ELR (cell line): ENCODE data around the gene LRGUK.
"Not testable (repeated sequence)": the region's sequence is repeated elsewhere in the genome, so short reads cannot be mapped to it uniquely, and the experiment has no call there.

Experiments
- DNase-seq: peaks from one replicate; pipeline ENCODE4 v3.0.0-alpha.2; 2015; ENCODE audit warnings: low read depth

Gene LRGUK

GRCh38 chr7:134245253-134245652 is 118.1 kb downstream of the LRGUK start:
- no peak for DNase-seq

DNA sequence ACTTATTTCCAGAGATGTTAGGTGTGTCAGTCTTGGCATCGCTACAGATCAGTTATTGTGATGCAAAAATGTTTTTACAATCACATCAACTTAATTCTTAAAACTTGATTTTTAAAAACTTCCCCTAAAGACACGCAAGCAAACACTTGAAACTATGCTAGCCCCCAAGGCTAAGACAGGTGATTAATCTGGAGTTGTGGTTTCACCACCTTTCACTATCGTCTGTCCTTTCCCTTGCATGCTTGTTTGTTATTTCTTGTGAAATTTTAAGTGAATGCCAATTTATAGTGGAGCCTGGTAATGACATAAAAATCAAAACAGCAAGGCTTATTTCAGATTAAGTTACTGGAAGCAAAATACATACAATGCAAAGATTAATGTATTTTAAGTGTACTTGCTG is 119.2 kb downstream of the LRGUK start:
- DNase-seq: no peak

GRCh38 chr7:134246761-134247160 is 119.6 kb downstream of the LRGUK start:
- DNase-seq: no peak

DNA sequence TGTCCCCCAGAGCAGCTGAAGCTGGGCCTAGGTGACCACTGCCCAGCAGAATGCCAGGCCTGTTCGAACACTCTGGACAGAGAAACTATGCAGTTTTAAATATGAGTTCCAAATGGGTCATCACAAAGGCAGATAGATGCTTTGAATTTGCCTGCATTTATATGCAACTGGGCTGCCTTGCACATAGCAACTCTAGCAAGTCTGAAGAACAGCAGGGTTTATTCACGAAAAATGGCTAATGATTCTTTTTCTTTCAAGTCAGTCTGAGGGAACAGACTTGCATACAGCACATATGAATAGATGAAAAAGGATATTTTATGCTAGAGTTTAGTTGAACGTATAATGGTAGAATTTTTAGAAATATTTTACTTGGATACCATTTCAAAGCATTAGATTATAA is 121.1 kb downstream of the LRGUK start:
- no peak for DNase-seq

DNA sequence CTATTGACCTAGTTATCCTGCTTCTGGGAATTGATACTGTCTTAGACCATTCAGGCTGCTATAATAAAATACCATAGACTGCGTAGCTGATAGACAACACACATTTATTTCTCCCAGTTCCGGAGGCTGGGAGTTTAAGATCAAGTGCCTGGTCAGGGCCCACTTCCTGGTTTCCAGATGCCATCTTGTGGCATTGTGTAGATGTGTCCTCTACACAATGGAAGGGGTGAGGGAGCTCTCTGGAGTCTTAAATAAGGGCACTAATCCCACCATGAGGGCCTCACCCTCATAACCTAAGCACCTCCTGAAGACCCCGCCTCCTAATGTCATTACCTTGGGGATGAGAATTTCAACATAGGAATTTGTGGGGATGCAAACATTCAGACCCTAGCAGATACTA is 127.2 kb downstream of the LRGUK start:
- DNase-seq: peak; percentile 44

DNA sequence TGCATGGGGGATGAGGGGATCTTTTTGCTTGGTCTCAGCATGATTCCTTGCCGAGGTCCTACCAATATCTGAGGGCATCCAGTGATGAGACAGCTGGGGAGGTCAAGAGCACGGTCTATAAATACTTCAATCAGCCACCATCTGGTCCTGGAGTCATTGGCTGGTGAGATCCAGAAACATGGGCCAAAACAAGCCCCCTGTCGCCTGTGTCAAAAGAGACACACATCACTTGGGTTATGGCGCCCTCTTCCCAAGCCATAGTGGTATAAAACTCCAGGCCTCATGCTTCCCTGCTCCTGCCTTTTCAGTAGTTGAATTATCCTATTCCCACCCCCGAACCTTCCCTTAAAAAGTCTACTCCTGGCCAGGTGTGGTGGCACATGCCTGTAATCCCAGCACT is 128.7 kb downstream of the LRGUK start:
- peak; percentile 2 for DNase-seq

DNA sequence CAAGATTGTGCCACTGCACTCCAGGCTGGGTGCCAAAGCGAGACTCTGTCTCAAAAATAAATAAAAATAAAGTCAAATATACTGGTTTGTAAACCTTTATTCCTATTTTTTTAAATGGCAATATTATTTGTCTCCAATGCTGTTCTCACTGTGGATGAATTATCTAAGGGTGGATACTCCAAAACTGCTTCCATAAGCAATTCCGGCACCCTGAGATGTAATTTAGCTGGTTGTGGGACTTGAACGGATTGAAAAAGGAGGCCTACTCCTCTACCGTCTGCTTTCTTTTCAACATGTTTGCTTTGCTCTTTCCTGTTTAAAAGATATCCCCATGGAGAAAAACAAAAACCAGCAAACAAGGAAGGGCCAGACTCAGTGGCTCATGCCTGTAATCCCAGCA is 135.2 kb downstream of the LRGUK start:
- no peak for DNase-seq

DNA sequence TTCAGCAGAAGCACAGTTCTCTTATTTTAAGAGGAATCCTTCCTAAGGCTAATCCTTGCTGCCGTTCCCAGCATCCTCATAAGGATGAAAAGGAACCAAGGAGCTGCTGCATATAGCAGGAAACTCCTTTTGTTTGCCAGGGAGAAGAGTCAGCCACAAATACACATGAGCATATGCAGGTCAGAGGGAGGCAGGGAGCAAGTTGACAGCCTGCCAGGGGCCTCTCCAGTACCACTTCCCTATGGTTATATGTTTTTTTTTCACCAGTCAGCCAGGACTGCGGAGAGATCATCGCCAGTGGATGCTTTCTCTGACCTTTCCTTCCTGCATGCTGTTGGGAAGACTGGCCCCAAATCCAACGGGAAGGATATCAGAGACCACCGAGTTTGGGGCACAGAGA is 149.8 kb downstream of the LRGUK start:
- DNase-seq: no peak

GRCh38 chr7:134278502-134279153 is 151.5 kb downstream of the LRGUK start:
- DNase-seq: no peak

DNA sequence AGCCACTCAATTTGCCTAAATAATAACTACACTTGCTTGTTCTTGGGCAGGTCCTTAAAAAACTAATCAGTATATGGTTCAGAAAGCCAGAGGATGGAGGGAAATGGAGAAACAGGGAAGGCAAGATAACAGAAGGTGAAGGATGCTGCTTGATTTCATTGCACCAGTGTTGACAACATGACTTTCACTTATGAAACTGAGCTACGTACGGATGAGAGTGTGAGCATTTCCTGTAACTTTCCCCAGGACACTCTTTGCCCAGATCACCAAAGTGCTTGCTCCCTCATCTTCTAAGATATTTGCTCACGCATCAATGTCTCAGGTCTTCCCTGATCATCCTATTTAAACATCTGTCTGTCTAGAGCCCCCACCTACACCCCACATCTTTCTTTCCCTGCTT is 152.2 kb downstream of the LRGUK start:
- DNase-seq: no peak

DNA sequence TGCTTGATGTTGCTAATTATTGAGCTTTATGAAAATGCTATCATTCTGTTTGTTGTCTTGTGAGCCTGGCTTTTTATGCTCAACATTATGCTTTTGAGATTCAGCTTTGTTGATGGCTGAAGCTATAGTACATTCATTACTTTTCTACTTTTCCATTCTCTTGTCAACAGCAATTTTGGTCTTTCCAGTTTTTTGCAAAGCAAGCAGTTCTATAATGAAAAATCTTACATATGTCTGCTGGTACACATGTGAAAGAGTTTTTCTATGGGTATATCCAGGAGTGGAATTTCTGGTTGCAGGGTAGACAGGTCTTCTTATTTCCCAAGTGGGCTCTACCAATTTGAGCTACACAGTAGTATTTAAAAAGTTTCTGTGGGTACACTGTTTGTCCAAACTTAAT is 152.8 kb downstream of the LRGUK start:
- DNase-seq: no peak

- DNase-seq: no peak
Measured at GRCh38 chr7:134280508-134280907, 153.4 kb downstream of the LRGUK start.

- DNase-seq: no peak
Measured at GRCh38 chr7:134284011-134284410, 156.9 kb downstream of the LRGUK start.

DNA sequence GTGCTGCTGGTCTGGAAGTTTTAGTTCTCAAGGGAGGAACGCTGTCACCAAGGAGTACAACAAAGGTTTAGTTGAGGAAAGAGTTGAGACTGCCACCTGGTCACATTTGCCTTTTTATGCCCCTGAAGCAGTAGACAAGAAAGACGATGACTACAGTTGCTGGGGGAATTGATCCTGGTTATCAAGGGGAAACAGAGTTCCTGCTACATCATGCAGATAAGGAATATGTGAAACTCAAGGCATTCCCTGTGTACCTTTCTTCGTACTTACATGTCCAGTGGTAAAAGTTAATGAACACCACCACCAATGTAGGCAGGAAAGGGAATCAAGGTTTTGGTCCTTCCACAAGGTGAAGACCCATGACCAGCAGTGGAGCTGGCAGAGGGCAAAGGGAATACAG is 157.8 kb downstream of the LRGUK start:
- no peak for DNase-seq

DNA sequence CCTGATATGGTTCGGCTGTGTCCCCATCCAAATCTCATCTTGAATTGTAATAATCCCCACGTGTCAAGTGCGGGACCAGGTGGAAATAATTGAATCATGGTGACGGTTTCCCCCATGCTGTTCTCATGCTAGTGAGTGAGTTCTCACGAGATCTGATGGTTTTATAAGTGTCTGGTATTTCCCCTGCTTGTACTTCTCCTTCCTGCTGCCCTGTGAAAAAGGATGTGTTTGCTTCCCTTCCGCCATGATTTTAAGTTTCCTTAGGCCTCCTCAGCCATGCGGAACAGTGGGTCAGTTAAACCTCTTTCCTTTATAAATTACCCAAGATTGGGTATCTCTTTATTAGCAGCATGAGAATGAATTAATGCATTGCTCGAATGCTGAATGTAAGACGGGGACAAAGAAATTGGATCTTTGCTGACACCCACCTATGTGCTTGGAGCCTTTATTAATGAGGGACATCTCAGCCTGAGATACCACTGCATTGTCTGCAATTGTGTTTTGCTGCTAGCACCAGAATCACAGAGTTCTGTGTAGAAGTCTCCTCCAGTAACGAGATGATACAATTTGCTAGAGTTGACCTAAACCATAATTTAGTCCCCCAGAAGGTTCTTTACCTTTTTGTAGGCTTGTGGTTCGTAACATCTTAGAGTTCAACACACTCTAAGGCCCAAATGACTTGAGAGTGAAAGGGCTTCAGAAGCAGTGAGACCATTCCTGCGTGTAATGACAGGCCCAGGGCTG is 160.9 kb downstream of the LRGUK start:
- no peak for DNase-seq

DNA sequence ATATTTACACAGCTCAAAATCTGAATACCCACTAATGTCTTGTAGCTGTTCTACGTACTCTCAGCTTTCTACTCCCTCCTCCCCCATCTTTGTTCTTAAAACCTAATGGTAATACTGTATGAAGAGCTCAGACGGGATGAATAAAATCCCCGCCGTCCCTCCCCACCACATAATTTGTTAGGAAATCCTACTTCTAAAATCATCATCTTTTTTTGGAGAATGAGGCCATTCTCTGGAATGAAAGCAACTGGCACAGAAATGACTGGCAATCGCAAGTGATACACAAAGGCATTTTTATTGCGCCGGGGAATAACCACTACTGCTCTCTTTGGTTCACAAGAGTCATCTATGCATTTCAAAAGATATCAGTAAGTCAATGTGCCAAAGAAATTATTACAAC is 162.3 kb downstream of the LRGUK start:
- DNase-seq: no peak

GRCh38 chr7:134289841-134290240 is 162.7 kb downstream of the LRGUK start:
- DNase-seq: no peak

DNA sequence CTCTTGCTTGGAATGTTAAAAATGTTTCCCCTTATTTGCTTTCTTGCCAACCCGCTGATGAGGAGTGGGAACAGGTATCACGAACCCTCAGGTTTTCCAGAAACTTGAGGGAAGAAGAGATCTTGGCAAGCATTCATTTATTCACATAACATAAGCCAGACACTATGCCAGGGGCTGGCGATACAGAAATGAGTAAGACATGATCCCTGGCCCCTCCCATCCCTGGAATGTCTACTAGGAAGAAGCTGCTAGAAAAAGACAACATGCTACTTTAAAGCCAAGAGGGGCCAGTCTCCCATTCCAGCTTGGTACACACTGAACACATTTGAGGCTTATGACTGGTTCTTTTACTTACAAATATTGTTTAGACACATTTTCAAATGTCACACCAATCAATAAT is 163.1 kb downstream of the LRGUK start:
- peak; percentile 36 for DNase-seq

DNA sequence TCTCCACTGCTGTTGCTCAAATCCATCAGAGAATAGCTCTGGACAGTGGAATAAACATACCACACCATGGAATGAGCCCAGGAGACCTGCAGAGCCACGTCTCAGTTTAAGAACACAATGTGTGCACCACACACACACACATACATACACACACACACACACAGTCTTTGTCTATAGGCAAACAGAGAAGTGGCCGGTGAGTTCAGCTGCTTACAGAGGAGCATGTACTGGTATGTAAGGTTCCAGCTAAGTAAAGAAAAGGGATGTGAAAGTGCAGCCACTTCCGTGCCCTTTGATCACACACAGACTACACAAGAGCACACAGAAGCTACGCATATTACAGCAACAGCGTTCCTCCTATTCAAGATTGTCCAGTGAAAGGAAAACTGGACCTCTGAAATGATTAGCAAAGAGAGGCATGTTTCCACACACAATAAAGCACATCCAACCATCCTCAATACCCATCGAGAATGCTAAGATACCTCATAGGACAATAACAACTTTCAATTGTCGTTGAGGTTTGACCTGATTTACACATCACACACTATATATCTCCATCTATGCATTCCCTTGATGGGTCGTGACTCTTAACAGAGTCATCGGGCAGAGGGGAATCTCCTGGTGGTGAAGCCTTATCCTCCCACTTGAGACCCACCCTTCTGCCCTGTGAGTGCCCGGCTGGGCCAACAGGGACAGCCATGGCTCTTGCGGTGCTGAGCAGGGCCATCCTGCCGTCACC is 166.0 kb downstream of the LRGUK start:
- no peak for DNase-seq

DNA sequence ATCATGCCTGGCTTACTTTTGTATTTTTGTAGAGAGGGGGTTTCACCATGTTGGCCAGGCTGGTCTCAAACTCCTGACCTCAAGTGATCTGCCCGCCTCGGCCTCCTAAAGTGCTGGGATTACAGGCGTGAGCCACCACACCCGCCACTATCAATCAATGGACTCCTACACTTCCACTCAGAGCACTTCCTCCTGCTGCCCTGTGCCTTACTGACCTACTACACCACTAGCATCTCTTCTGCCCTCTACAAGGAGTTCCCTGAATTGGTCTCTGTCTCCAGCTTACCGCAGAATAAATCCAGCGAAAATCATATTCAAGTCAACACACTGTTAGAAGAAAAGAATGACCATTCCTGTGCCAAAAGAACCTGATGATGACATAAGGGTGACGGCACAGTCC is 168.8 kb downstream of the LRGUK start:
- not testable (repeated sequence) for DNase-seq

DNA sequence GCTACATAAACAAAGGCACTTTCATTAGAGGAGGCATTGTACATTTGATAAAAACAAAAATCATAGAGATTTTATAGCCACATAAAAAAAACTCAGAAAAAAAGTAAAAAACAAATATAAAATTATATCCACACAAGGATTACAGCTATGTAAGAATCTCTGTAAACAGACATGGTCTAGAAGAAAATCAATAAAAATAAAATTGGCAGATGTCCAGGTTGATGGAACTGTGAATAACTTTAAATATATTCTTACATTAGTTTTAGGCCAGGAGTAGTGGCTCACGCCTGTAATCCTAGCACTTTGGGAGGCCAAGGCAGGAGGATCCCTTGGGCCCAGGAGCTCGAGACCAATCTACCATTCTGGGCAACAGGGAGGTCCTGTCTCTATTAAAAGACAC is 170.3 kb downstream of the LRGUK start:
- DNase-seq: no peak

DNA sequence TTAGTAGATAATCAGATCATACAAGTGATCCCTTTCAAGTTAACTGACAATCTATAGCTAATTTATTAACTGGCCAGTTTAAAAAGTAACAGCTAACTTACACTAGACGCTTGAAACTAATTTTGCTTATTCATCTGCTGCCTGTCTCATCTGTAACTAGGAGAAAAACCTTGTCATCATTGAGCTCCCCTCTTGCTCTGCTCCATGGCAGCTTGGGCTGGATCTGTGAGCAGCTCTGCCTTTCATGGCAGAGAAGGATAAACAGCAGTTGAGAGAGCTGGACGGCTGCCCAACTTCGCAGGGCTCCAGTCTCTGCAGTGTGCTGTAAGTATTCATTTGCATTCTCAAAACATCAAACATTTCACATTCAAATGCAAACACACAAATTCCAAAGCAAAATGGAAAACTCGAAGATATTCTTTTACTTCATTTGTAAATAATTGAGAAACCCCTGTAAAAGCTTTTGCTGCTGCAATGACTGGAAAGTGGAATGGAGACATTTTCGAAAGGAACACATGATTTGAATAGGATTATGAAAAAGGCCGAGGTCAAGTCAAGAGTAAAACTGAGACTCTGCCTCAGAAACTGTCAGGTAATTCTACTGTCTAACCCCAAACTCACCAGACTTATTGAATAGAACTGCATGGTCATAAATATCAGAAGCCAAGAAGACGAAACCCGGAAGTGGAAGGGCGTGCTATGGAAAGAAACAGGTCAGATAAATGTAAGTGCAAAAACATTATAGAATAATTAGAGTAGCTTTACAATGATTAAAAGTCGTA is 172.0 kb downstream of the LRGUK start:
- no peak for DNase-seq

DNA sequence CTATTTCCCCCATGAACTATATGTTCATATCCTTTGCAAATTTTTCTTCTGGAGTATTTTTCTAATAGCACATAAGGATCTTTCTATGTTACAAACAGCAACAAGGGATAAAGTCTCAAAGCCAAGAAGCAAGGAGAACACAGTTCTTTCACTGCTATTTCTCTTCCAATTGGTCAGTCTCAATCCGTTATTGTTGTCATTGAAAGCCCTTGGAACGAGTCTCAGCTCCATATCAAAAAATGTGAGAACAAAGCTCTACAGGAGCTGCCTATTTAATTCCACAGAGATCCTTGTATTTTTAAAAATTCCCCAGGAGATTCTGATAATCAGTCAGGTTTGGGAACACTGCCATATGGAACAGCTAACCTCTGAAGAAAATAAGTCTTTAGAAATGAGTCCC is 173.8 kb downstream of the LRGUK start:
- no peak for DNase-seq
